NCI-H2196 (cell line): ENCODE results near the gene RNF6.

Source experiments
- DNase-seq: peaks from one replicate; lab custom pipeline; 2025; ENCODE audit not compliant: unreplicated experiment; lab: John Stamatoyannopoulos, UW

Gene RNF6

DNA sequence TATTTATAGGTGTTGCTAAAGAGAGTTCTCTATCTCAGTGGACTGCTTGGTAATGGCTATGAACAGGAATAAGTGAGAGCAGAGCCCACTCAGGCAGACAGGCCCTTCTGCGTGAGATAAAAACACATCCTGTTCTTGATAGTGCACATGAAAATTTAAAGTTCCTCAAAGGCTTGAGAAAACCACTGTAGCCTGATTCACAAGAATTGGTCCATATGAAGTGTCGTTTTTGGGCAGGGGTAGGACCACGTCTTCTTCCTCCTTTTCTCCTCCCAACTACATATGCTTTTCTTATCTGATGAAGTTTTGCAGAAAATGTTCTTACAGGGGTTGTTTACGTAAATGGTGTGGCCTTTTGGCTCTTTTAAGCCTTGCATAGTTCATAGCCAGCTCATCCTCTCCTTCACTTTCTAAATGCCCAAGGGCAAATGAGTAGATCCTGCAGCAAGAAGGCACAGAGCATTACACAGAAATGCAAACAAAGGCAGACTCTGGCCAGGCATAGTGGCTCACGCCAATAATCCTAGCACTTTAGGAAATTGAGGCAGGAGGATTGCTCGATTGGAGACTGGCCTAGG, 53.8 kb downstream of the RNF6 start:
- DNase-seq: no peak

DNA sequence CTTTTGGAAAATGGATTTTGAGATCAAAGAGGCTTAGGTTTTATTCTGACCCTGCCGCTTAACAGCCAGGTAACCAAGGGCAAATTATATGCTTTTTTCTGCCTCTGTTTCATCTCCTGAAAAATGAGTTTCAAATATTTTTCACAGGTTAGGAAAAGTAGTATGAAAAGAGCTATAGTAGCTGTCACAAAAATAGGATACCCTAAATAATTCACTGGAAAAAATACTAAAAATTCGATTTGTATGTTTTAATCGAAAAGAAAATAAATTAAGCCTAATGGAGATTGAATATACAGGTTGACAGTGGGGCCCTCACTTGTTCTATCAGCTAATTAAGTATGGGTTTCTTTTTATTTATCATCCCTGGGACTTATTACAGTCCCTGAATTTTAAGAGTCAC, 58.3 kb downstream of the RNF6 start:
- DNase-seq: no peak
